ENCODE results near the gene ZDHHC22.

Gene ZDHHC22

GRCh38 chr14:77102154-77102553 lies 39.4 kb downstream of the ZDHHC22 start:
- DNase-seq: peak; percentile 70

GRCh38 chr14:77100961-77101360 lies 40.6 kb downstream of the ZDHHC22 start:
- peak; percentile 35 for DNase-seq

- peak; percentile 74 for DNase-seq
Observed at GRCh38 chr14:77099425-77100167, 42.0 kb downstream of the ZDHHC22 start.

- peak; percentile 81 for DNase-seq
Observed at GRCh38 chr14:77098529-77099353, 42.9 kb downstream of the ZDHHC22 start.

- peak; percentile 100 for DNase-seq
Observed at GRCh38 chr14:77097700-77098528, 43.7 kb downstream of the ZDHHC22 start, which contains the start of gene CIPC. Gene CIPC (plus strand): TSS chr14:77098258. CDS start chr14:77105709, 7,451 bp downstream.

- peak; percentile 63 for DNase-seq
Observed at GRCh38 chr14:77097006-77097699, 44.4 kb downstream of the ZDHHC22 start.

- DNase-seq: peak; percentile 72
Observed at GRCh38 chr14:77094672-77095284, 46.8 kb downstream of the ZDHHC22 start.

- DNase-seq: no peak
Observed at GRCh38 chr14:77092676-77093075, 48.9 kb downstream of the ZDHHC22 start.

GRCh38 chr14:77091518-77091917 lies 50.1 kb downstream of the ZDHHC22 start:
- no peak for DNase-seq

- no peak for DNase-seq
Observed at GRCh38 chr14:77088645-77089044, 52.9 kb downstream of the ZDHHC22 start.

GRCh38 chr14:77088219-77088618 lies 53.4 kb downstream of the ZDHHC22 start:
- DNase-seq: no peak

GRCh38 chr14:77087631-77088030 lies 54.0 kb downstream of the ZDHHC22 start:
- DNase-seq: no peak

- no peak for DNase-seq
Observed at GRCh38 chr14:77086951-77087350, 54.6 kb downstream of the ZDHHC22 start.

GRCh38 chr14:77086017-77086727 lies 55.4 kb downstream of the ZDHHC22 start:
- DNase-seq: no peak

GRCh38 chr14:77085538-77085937 lies 56.1 kb downstream of the ZDHHC22 start:
- DNase-seq: no peak

GRCh38 chr14:77084985-77085384 lies 56.6 kb downstream of the ZDHHC22 start:
- DNase-seq: no peak

GRCh38 chr14:77083082-77083481 lies 58.5 kb downstream of the ZDHHC22 start:
- no peak for DNase-seq

- DNase-seq: no peak
Observed at GRCh38 chr14:77082356-77082755, 59.2 kb downstream of the ZDHHC22 start.
